WTC11 (cell line): Measurements from ENCODE around the gene BEGAIN.

Experiments
- TEAD4 ChIP-seq: sonication (generic); formaldehyde crosslinking; IDR thresholded peaks from 2 replicates; pipeline ENCODE4 v1.8.0; 2022; ENCODE audit warnings: mild to moderate bottlenecking, missing genetic modification reagents
- TF ChIP-seq, protein P1 (sequence below): fragments of 200-600 bp; IDR thresholded peaks from 2 replicates; pipeline ENCODE4 v1.8.0; 2022; ENCODE audit warnings: antibody characterized with exemption
- TF ChIP-seq, protein P2 (sequence below): sonication (generic); formaldehyde crosslinking; IDR thresholded peaks from 2 replicates; pipeline ENCODE4 v1.8.0; 2023; ENCODE audit warnings: missing genetic modification reagents
- TF ChIP-seq, protein P3 (sequence below): sonication (generic); formaldehyde crosslinking; conservative IDR thresholded peaks from 2 replicates; pipeline ENCODE4 v1.8.1; 2022; ENCODE audit warnings: mild to moderate bottlenecking, missing genetic modification reagents
- TF ChIP-seq, protein P4 (sequence below): sonication (generic); formaldehyde crosslinking; IDR thresholded peaks from 2 replicates; pipeline ENCODE4 v1.8.1; 2022; ENCODE audit warnings: low read depth, missing genetic modification reagents, borderline replicate concordance
- TF ChIP-seq, protein P5 (sequence below): sonication (generic); formaldehyde crosslinking; IDR thresholded peaks from 2 replicates; pipeline ENCODE4 v1.8.1; 2023; ENCODE audit warnings: mild to moderate bottlenecking, missing genetic modification reagents, moderate library complexity
- TF ChIP-seq, protein P6 (sequence below): sonication (generic); formaldehyde crosslinking; IDR thresholded peaks from 2 replicates; pipeline ENCODE4 v1.8.0; 2022; ENCODE audit warnings: mild to moderate bottlenecking, missing genetic modification reagents
- TF ChIP-seq, protein P7 (sequence below): sonication (generic); formaldehyde crosslinking; IDR thresholded peaks from 2 replicates; pipeline ENCODE4 v1.8.0; 2022; ENCODE audit warnings: mild to moderate bottlenecking, missing genetic modification reagents

DNA sequence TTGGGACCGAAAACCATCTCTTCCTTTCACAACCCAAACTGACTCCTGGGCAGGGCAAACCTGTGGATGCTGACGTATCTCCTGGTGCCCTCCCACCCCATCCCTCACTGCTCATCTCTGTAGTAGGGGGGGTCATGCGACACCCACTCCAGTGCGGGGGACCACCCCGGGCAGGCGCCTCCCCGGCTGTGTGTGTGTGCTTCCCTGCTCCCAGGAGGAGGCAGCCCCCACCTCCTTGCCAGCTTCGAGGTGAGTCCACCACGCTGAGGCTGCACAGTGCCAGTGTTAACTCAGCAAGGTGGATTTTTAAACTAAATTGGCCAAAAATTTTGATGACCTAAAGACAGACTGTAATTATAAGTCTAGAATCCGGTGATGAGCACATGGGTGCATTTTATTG, 46.2 kb upstream of the BEGAIN start:
- TF ChIP-seq, protein P1, sequence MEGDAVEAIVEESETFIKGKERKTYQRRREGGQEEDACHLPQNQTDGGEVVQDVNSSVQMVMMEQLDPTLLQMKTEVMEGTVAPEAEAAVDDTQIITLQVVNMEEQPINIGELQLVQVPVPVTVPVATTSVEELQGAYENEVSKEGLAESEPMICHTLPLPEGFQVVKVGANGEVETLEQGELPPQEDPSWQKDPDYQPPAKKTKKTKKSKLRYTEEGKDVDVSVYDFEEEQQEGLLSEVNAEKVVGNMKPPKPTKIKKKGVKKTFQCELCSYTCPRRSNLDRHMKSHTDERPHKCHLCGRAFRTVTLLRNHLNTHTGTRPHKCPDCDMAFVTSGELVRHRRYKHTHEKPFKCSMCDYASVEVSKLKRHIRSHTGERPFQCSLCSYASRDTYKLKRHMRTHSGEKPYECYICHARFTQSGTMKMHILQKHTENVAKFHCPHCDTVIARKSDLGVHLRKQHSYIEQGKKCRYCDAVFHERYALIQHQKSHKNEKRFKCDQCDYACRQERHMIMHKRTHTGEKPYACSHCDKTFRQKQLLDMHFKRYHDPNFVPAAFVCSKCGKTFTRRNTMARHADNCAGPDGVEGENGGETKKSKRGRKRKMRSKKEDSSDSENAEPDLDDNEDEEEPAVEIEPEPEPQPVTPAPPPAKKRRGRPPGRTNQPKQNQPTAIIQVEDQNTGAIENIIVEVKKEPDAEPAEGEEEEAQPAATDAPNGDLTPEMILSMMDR: no peak
- TF ChIP-seq TEAD4 (CRISPR knock-in tag): no peak
- TF ChIP-seq, protein P2, sequence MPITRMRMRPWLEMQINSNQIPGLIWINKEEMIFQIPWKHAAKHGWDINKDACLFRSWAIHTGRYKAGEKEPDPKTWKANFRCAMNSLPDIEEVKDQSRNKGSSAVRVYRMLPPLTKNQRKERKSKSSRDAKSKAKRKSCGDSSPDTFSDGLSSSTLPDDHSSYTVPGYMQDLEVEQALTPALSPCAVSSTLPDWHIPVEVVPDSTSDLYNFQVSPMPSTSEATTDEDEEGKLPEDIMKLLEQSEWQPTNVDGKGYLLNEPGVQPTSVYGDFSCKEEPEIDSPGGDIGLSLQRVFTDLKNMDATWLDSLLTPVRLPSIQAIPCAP (CRISPR knock-in tag): no peak
- TF ChIP-seq, protein P3, sequence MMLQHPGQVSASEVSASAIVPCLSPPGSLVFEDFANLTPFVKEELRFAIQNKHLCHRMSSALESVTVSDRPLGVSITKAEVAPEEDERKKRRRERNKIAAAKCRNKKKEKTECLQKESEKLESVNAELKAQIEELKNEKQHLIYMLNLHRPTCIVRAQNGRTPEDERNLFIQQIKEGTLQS (CRISPR knock-in tag): no peak
- TF ChIP-seq, protein P4, sequence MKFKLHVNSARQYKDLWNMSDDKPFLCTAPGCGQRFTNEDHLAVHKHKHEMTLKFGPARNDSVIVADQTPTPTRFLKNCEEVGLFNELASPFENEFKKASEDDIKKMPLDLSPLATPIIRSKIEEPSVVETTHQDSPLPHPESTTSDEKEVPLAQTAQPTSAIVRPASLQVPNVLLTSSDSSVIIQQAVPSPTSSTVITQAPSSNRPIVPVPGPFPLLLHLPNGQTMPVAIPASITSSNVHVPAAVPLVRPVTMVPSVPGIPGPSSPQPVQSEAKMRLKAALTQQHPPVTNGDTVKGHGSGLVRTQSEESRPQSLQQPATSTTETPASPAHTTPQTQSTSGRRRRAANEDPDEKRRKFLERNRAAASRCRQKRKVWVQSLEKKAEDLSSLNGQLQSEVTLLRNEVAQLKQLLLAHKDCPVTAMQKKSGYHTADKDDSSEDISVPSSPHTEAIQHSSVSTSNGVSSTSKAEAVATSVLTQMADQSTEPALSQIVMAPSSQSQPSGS (CRISPR knock-in tag): no peak
- TF ChIP-seq, protein P5, sequence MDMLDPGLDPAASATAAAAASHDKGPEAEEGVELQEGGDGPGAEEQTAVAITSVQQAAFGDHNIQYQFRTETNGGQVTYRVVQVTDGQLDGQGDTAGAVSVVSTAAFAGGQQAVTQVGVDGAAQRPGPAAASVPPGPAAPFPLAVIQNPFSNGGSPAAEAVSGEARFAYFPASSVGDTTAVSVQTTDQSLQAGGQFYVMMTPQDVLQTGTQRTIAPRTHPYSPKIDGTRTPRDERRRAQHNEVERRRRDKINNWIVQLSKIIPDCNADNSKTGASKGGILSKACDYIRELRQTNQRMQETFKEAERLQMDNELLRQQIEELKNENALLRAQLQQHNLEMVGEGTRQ (CRISPR knock-in tag): no peak
- TF ChIP-seq, protein P6, sequence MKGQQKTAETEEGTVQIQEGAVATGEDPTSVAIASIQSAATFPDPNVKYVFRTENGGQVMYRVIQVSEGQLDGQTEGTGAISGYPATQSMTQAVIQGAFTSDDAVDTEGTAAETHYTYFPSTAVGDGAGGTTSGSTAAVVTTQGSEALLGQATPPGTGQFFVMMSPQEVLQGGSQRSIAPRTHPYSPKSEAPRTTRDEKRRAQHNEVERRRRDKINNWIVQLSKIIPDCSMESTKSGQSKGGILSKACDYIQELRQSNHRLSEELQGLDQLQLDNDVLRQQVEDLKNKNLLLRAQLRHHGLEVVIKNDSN: no peak
- TF ChIP-seq, protein P7, sequence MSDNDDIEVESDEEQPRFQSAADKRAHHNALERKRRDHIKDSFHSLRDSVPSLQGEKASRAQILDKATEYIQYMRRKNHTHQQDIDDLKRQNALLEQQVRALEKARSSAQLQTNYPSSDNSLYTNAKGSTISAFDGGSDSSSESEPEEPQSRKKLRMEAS (CRISPR knock-in tag): no peak
